Smooth muscle cell of the brain vasculature (primary cell): Measurements from ENCODE around the gene SDK1.

Experiments used
- DNase-seq: peaks from one replicate; pipeline ENCODE4 v3.0.0-alpha.2; 2012; ENCODE audit warnings: low read depth, low spot score

Gene SDK1

GRCh38 chr7:4174016-4174415, 873.0 kb downstream of the SDK1 start:
- DNase-seq: no peak

- DNase-seq: no peak
These were observed 873.4 kb downstream of the SDK1 start for GRCh38 chr7:4174451-4174850.

GRCh38 chr7:4174884-4175283, 873.8 kb downstream of the SDK1 start:
- DNase-seq: no peak

GRCh38 chr7:4175346-4175973, 874.4 kb downstream of the SDK1 start:
- no peak for DNase-seq

- no peak for DNase-seq
These were observed 875.9 kb downstream of the SDK1 start for GRCh38 chr7:4177001-4177400.

- no peak for DNase-seq
These were observed 877.4 kb downstream of the SDK1 start for GRCh38 chr7:4178416-4178815.

GRCh38 chr7:4178916-4179687, 878.0 kb downstream of the SDK1 start:
- DNase-seq: no peak

- DNase-seq: no peak
These were observed 878.8 kb downstream of the SDK1 start for GRCh38 chr7:4179688-4180380.

- no peak for DNase-seq
These were observed 880.4 kb downstream of the SDK1 start for GRCh38 chr7:4181446-4181845.

GRCh38 chr7:4182605-4183300, 881.7 kb downstream of the SDK1 start:
- DNase-seq: no peak

GRCh38 chr7:4184653-4185052, 883.6 kb downstream of the SDK1 start:
- DNase-seq: no peak

- no peak for DNase-seq
These were observed 884.1 kb downstream of the SDK1 start for GRCh38 chr7:4185136-4185535.

GRCh38 chr7:4185721-4186512, 884.9 kb downstream of the SDK1 start:
- no peak for DNase-seq

- no peak for DNase-seq
These were observed 885.4 kb downstream of the SDK1 start for GRCh38 chr7:4186513-4186780.

- no peak for DNase-seq
These were observed 887.6 kb downstream of the SDK1 start for GRCh38 chr7:4188651-4189050.

GRCh38 chr7:4189131-4189570, 888.1 kb downstream of the SDK1 start:
- DNase-seq: no peak

GRCh38 chr7:4190010-4190981, 889.2 kb downstream of the SDK1 start:
- no peak for DNase-seq

- DNase-seq: no peak
These were observed 890.0 kb downstream of the SDK1 start for GRCh38 chr7:4191046-4191445.

- DNase-seq: no peak
These were observed 890.5 kb downstream of the SDK1 start for GRCh38 chr7:4191525-4191924.

- DNase-seq: no peak
These were observed 894.6 kb downstream of the SDK1 start for GRCh38 chr7:4195660-4196059.
